ENCODE data around the gene EHD3. TPM values are rescaled to one million over a fixed set of nuclear protein-coding genes. Genes with fewer than 3 reads are reported as not detected.

Gene EHD3
- total RNA-seq (2022; extraction: Qiagen RNA extraction): 6.2 to 7.8 TPM (median 7.3 TPM) in 5 replicates

GRCh38 chr2:31233741-31234682, at the start of gene EHD3:
Gene EHD3, plus strand, starts transcription at chr2:31234152. Its CDS starts 470 bp downstream, at chr2:31234622.

GRCh38 chr2:31217465-31218200, 16.3 kb upstream of the EHD3 start, which contains the start of gene CAPN14:
Gene CAPN14, minus strand, starts transcription at chr2:31217515. Its CDS starts 12,068 bp downstream, at chr2:31205447.

Other genes with a start within 250 kb of the EHD3 start
- 41.2 to 47.8 TPM (median 47.3 TPM) in 5 replicates for gene GALNT14, start 95.7 kb upstream of the EHD3 start, total RNA-seq (2022; extraction: Qiagen RNA extraction)
- 0.03 to 0.05 TPM in 2 of 5 replicates, not detected in the others for gene CAPN14, start 16.6 kb upstream of the EHD3 start, total RNA-seq (2022; extraction: Qiagen RNA extraction)
- gene XDH, start 180.6 kb downstream of the EHD3 start, total RNA-seq (2022; extraction: Qiagen RNA extraction): 1.1 to 1.7 TPM (median 1.1 TPM) in 5 replicates